GM21576 (cell line): ENCODE measurements around the gene MTLN.
"Not testable (repeated sequence)": the region's sequence is repeated elsewhere in the genome, so short reads cannot be mapped to it uniquely, and the experiment has no call there.

Source experiments
- ATAC-seq: cut with Tn5 transposase; IDR thresholded peaks from one replicate; pipeline ENCODE4 v1.9.1; 2021; ENCODE audit warnings: mild to moderate bottlenecking, moderate library complexity; ENCODE audit not compliant: unreplicated experiment

The MTLN gene

GRCh38 chr2:110204408-110205385 lies 7.7 kb downstream of the MTLN start, which contains the start of gene NPHP1:
Gene NPHP1 (minus strand): TSS chr2:110205013. CDS start chr2:110204968, 45 bp downstream.
- peak; percentile 95 for ATAC-seq

- ATAC-seq = no peak
Observed at GRCh38 chr2:110198016-110198415, 14.3 kb downstream of the MTLN start.

- no peak for ATAC-seq
Observed at GRCh38 chr2:110197452-110197851, 14.9 kb downstream of the MTLN start.

GRCh38 chr2:110190169-110190568 lies 22.2 kb downstream of the MTLN start:
- ATAC-seq = not testable (repeated sequence)

GRCh38 chr2:110182449-110182848 lies 29.9 kb downstream of the MTLN start:
- ATAC-seq = no peak

- ATAC-seq = no peak
Observed at GRCh38 chr2:110180036-110180435, 32.3 kb downstream of the MTLN start.

- no peak for ATAC-seq
Observed at GRCh38 chr2:110173523-110173922, 38.8 kb downstream of the MTLN start.

- no peak for ATAC-seq
Observed at GRCh38 chr2:110172506-110172905, 39.8 kb downstream of the MTLN start.

GRCh38 chr2:110170102-110170501 lies 42.2 kb downstream of the MTLN start:
- no peak for ATAC-seq

GRCh38 chr2:110167326-110168000 lies 44.9 kb downstream of the MTLN start:
- no peak for ATAC-seq

GRCh38 chr2:110166266-110166665 lies 46.1 kb downstream of the MTLN start:
- ATAC-seq = no peak
